PFSK-1 (cell line): Measurements from ENCODE around the gene NR2C2AP.

Source experiments
- POLR2AphosphoS5 ChIP-seq: IDR thresholded peaks from 2 replicates; pipeline ENCODE4 v1.6.1; 2012; ENCODE audit warnings: low read depth, mild to moderate bottlenecking, control low read depth, low read length, moderate library complexity
- TAF1 ChIP-seq: IDR thresholded peaks from 2 replicates; pipeline ENCODE4 v1.6.1; 2012; ENCODE audit warnings: low read length, control low read depth, borderline replicate concordance; ENCODE audit not compliant: insufficient read depth

DNA sequence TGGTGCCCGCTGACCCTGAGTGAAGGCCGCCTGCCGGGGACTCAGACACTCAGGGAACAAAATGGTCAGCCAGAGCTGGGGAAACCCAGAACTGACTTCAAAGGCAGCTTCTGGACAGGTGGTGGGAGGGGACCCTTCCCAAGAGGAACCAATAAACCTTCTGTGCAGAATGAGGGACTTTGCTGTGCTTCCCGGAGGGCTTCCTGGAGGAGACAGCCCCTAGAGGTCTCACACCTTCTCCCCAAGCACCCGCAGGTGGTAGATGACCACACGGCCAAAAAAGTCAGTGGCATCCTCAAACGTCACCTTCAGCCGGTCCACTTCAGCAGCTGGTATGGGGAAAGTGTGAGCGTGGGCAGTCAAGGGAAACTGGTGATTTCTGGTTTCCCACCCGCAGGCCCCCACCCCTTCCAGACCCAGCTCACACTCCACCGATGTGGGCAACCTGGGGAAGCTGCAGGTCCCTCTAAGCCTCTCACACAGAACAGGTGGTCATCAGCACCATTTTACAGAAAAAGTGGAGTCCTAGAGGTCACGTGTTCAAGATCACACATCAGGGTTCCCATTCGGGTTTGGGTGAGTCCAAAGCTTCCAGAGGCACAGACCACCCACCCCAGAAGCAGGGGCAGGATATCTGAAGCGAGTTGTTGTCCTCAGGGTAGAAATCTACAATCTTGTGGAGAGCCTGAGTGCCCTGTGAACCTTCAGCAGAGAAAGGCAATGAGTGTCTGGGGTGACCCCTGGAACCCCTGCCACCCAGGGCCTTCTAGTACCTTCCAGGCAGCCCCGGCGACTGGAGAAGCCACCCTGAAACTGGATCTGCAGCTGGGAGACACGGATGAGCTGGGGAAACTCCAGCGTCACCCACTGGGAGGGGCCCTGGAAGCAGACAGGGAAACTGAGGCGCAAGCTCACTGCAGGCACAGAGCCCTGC lies 1.2 kb downstream of the NR2C2AP start:
- TF ChIP-seq TAF1 (no peak), POLR2AphosphoS5 (peak; percentile 17; the same call in 1 of the 2 replicates)
